BE2C (cell line): ENCODE results near the gene MELTF.
A peak's percentile ranks its signal among the peaks of the same experiment; 100 is the strongest.

Source experiments
- DNase-seq: peaks from one replicate; pipeline ENCODE4 v3.0.0-alpha.2; 2020
- H3K27me3 ChIP-seq: fragments of 250-450 bp; sonication (Bioruptor Pico); 2 replicates; pipeline ENCODE4 v1.5.1; 2020; ENCODE audit warnings: mild to moderate bottlenecking
- H3K36me3 ChIP-seq: fragments of 250-450 bp; sonication (Bioruptor Pico); 2 replicates; pipeline ENCODE4 v1.5.1; 2020; ENCODE audit warnings: mild to moderate bottlenecking
- H3K4me1 ChIP-seq: fragments of 250-450 bp; sonication (Bioruptor Pico); 2 replicates; pipeline ENCODE4 v1.5.1; 2020
- H3K4me3 ChIP-seq: 2 replicates; pipeline ENCODE4 v1.5.1; 2011; ENCODE audit warnings: low read depth, low read length
- H3K9me3 ChIP-seq: fragments of 250-450 bp; sonication (Bioruptor Pico); 2 replicates; pipeline ENCODE4 v1.5.1; 2020
- CTCF ChIP-seq: IDR thresholded peaks from 2 replicates; pipeline ENCODE4 v1.5.1; 2012; ENCODE audit warnings: mild to moderate bottlenecking, low read depth, low read length

MELTF gene

GRCh38 chr3:197023241-197023997 lies 6.2 kb downstream of the MELTF start:
- Histone ChIP-seq H3K36me3 (no peaks in the 10 kb centered on the region), H3K4me3 (peak overlapping the region; percentile 49), H3K4me1 (peaks cover 19% of the 10 kb centered on the region), H3K9me3 (no peaks in the 10 kb centered on the region), H3K27me3 (no peaks in the 10 kb centered on the region)
- DNase-seq, result peak; percentile 36
- no peak for TF ChIP-seq CTCF

- Histone ChIP-seq H3K4me1 (peaks cover 16% of the 10 kb centered on the region), H3K4me3 (peak overlapping the region; percentile 49), H3K9me3 (no peaks in the 10 kb centered on the region), H3K36me3 (no peaks in the 10 kb centered on the region), H3K27me3 (no peaks in the 10 kb centered on the region)
- DNase-seq, result no peak
- TF ChIP-seq CTCF, result no peak
Measured at GRCh38 chr3:197022405-197023231, 7.0 kb downstream of the MELTF start.

- Histone ChIP-seq H3K36me3 (no peaks in the 10 kb centered on the region), H3K9me3 (no peaks in the 10 kb centered on the region), H3K4me3 (no peak overlapping the region), H3K27me3 (no peaks in the 10 kb centered on the region), H3K4me1 (peaks cover 16% of the 10 kb centered on the region)
- DNase-seq, result no peak
- no peak for TF ChIP-seq CTCF
Measured at GRCh38 chr3:197021729-197022404, 7.8 kb downstream of the MELTF start.

- H3K27me3 ChIP-seq, result no peaks in the 10 kb centered on the region
- TF ChIP-seq CTCF, result no peak
- peaks cover 11% of the 10 kb centered on the region for H3K4me1 ChIP-seq
- no peak overlapping the region for H3K4me3 ChIP-seq
- no peaks in the 10 kb centered on the region for H3K36me3 ChIP-seq
- DNase-seq, result no peak
- no peaks in the 10 kb centered on the region for H3K9me3 ChIP-seq
Measured at GRCh38 chr3:197021231-197021630, 8.4 kb downstream of the MELTF start.

GRCh38 chr3:197019535-197019934 lies 10.1 kb downstream of the MELTF start:
- no peak for TF ChIP-seq CTCF
- Histone ChIP-seq H3K36me3 (no peaks in the 10 kb centered on the region), H3K4me3 (no peak overlapping the region), H3K9me3 (no peaks in the 10 kb centered on the region), H3K27me3 (no peaks in the 10 kb centered on the region), H3K4me1 (peaks cover 10% of the 10 kb centered on the region)
- DNase-seq, result no peak
